H9 (cell line): ENCODE data around the gene BFSP2. TPM values are rescaled to one million over a fixed set of nuclear protein-coding genes. Genes with fewer than 3 reads are reported as not detected.

Experiments used
- DNase-seq: peaks from one replicate; pipeline ENCODE4 v3.0.0-alpha.2; 2017
- H2AFZ ChIP-seq: one replicate; pipeline ENCODE4 v1.6.1; 2013; ENCODE audit warnings: mild to moderate bottlenecking, low read length, control low read depth, moderate library complexity
- H2AK5ac ChIP-seq: 2 replicates; pipeline ENCODE4 v1.6.1; 2013; ENCODE audit warnings: low read length, control low read depth, mixed read lengths; ENCODE audit not compliant: insufficient read length
- H2BK120ac ChIP-seq: one replicate; pipeline ENCODE4 v1.6.1; 2013; ENCODE audit warnings: low read depth, mild to moderate bottlenecking, low read length, control low read depth, inconsistent platforms; ENCODE audit not compliant: poor library complexity, severe bottlenecking
- H2BK12ac ChIP-seq: 2 replicates; pipeline ENCODE4 v1.6.1; 2013; ENCODE audit warnings: low read length, control low read depth, mixed read lengths, low read depth; ENCODE audit not compliant: insufficient read length
- H2BK15ac ChIP-seq: 2 replicates; pipeline ENCODE4 v1.6.1; 2013; ENCODE audit warnings: low read depth, low read length, control low read depth
- H2BK20ac ChIP-seq: one replicate; pipeline ENCODE4 v1.6.1; 2013; ENCODE audit warnings: low read depth, mild to moderate bottlenecking, low read length, control low read depth, inconsistent platforms; ENCODE audit not compliant: poor library complexity, severe bottlenecking
- H2BK5ac ChIP-seq: 2 replicates; pipeline ENCODE4 v1.6.1; 2013; ENCODE audit warnings: low read length, control low read depth, mixed read lengths; ENCODE audit not compliant: insufficient read length
- H3K14ac ChIP-seq: 2 replicates; pipeline ENCODE4 v1.6.1; 2013; ENCODE audit warnings: low read length, control low read depth; ENCODE audit not compliant: insufficient read depth
- H3K18ac ChIP-seq: 2 replicates; pipeline ENCODE4 v1.6.1; 2013; ENCODE audit warnings: low read depth, mild to moderate bottlenecking, mixed read lengths, low read length, control low read depth; ENCODE audit not compliant: insufficient read length
- H3K23ac ChIP-seq: 2 replicates; pipeline ENCODE4 v1.6.1; 2013; ENCODE audit warnings: low read length, control low read depth, mixed read lengths, low read depth; ENCODE audit not compliant: insufficient read length
- H3K23me2 ChIP-seq: 2 replicates; pipeline ENCODE4 v1.6.1; 2013; ENCODE audit warnings: low read depth, mild to moderate bottlenecking, mixed read lengths, low read length, control low read depth; ENCODE audit not compliant: insufficient read length, poor library complexity, severe bottlenecking
- H3K27ac ChIP-seq: 2 replicates; pipeline ENCODE4 v1.5.1; 2013; ENCODE audit warnings: low read length, control low read depth, mixed read lengths, low read depth; ENCODE audit not compliant: insufficient read length
- H3K27me3 ChIP-seq: 2 replicates; pipeline ENCODE4 v1.6.1; 2013; ENCODE audit warnings: low read length, control low read depth, inconsistent platforms; ENCODE audit not compliant: insufficient read depth
- H3K4ac ChIP-seq: 2 replicates; pipeline ENCODE4 v1.6.1; 2013; ENCODE audit warnings: low read depth, mild to moderate bottlenecking, control low read depth, inconsistent platforms, low read length, moderate library complexity
- H3K4me1 ChIP-seq: 2 replicates; pipeline ENCODE4 v1.6.1; 2013; ENCODE audit warnings: low read length, control low read depth, inconsistent platforms; ENCODE audit not compliant: insufficient read depth
- H3K4me2 ChIP-seq: 2 replicates; pipeline ENCODE4 v1.6.1; 2013; ENCODE audit warnings: low read length, control low read depth, mixed read lengths; ENCODE audit not compliant: insufficient read length, insufficient read depth
- H3K56ac ChIP-seq: 2 replicates; pipeline ENCODE4 v1.6.1; 2013; ENCODE audit warnings: low read depth, mild to moderate bottlenecking, mixed read lengths, low read length, control low read depth; ENCODE audit not compliant: insufficient read length
- H3K79me1 ChIP-seq: 2 replicates; pipeline ENCODE4 v1.6.1; 2013; ENCODE audit warnings: low read depth, mild to moderate bottlenecking, moderate library complexity, low read length, control low read depth, inconsistent platforms; ENCODE audit not compliant: insufficient read depth, poor library complexity, severe bottlenecking
- H3K79me2 ChIP-seq: 2 replicates; pipeline ENCODE4 v1.6.1; 2013; ENCODE audit warnings: low read length, control low read depth, inconsistent platforms; ENCODE audit not compliant: insufficient read depth
- H3K9ac ChIP-seq: 2 replicates; pipeline ENCODE4 v1.6.1; 2013; ENCODE audit warnings: low read length, control low read depth, mixed read lengths; ENCODE audit not compliant: insufficient read length; ENCODE audit errors: extremely low read depth
- H3K9me3 ChIP-seq: one replicate; pipeline ENCODE4 v1.6.1; 2013; ENCODE audit warnings: low read depth, low read length, inconsistent platforms; ENCODE audit not compliant: control insufficient read depth
- H3T11ph ChIP-seq: one replicate; pipeline ENCODE4 v1.6.1; 2013; ENCODE audit warnings: mild to moderate bottlenecking, low read length, control low read depth, inconsistent platforms
- H4K20me1 ChIP-seq: one replicate; pipeline ENCODE4 v1.6.1; 2013; ENCODE audit not compliant: control insufficient read depth, insufficient read length, insufficient read depth
- H4K5ac ChIP-seq: 2 replicates; pipeline ENCODE4 v1.6.1; 2013; ENCODE audit warnings: low read depth, mild to moderate bottlenecking, mixed read lengths, low read length, control low read depth; ENCODE audit not compliant: insufficient read length
- H4K8ac ChIP-seq: replicated peaks from 2 replicates; pipeline ENCODE4 v1.6.1; 2013; ENCODE audit warnings: low read length, control low read depth, mixed read lengths, low read depth; ENCODE audit not compliant: insufficient read length
- H4K91ac ChIP-seq: 2 replicates; pipeline ENCODE4 v1.6.1; 2013; ENCODE audit warnings: low read depth, mild to moderate bottlenecking, moderate library complexity, mixed read lengths, low read length, control low read depth; ENCODE audit not compliant: insufficient read length
- H3K27ac Mint-ChIP-seq, 3 experiments: 2 replicates in 2 of 3; 3 replicates in 1 of 3; pipeline ENCODE4 v1.8.0; 2020 to 2021; ENCODE audit warnings: mixed read lengths in 3 of 3, mild to moderate bottlenecking in 1 of 3, moderate library complexity in 1 of 3
- H3K27me3 Mint-ChIP-seq: 2 replicates; pipeline ENCODE4 v1.8.0; 2021; ENCODE audit warnings: low read depth, mild to moderate bottlenecking, moderate library complexity, mixed read lengths
- H3K36me3 Mint-ChIP-seq, 3 experiments: 2 replicates in 2 of 3; 3 replicates in 1 of 3; pipeline ENCODE4 v1.8.0; 2020 to 2021; ENCODE audit warnings: low read depth in 3 of 3, mixed read lengths in 3 of 3; ENCODE audit not compliant: insufficient read depth in 1 of 3
- H3K4me1 Mint-ChIP-seq, 2 experiments: 2 replicates each; pipeline ENCODE4 v1.8.0; 2020; ENCODE audit warnings: mixed read lengths in 2 of 2
- H3K4me3 Mint-ChIP-seq, 2 experiments: 2 replicates in 1 of 2; 3 replicates in 1 of 2; pipeline ENCODE4 v1.8.0; 2020 to 2021; ENCODE audit warnings: mild to moderate bottlenecking in 2 of 2, mixed read lengths in 2 of 2, moderate library complexity in 1 of 2
- H3K9me3 Mint-ChIP-seq, 2 experiments: 2 replicates in 1 of 2; 3 replicates in 1 of 2; pipeline ENCODE4 v1.8.0; 2020; ENCODE audit warnings: mild to moderate bottlenecking in 2 of 2, mixed read lengths in 2 of 2, moderate library complexity in 1 of 2
- WGBS: extraction: QIAGEN DNeasy Blood & Tissue Kit; methylation state at CpG from one replicate; pipeline ENCODE4 v1.1.7; 2013; ENCODE audit warnings: missing lambda C conversion rate, low lambda C conversion rate, mixed read lengths; ENCODE audit not compliant: insufficient read length; ENCODE audit errors: extremely low coverage; 5-methylcytosine and 5-hydroxymethylcytosine counted together
- total RNA-seq: library from RNA; stranded (reverse); gene quantifications from 2 replicates; pipeline ENCODE4 v1.2.1, GENCODE V29; 2021
- TF ChIP-seq, protein P1 (sequence below): fragments of 200-600 bp; sonication (generic); conservative IDR thresholded peaks from 3 replicates; pipeline ENCODE4 v1.8.0; 2021; ENCODE audit warnings: antibody characterized with exemption, mild to moderate bottlenecking

BFSP2 gene
- total RNA-seq, 1 experiment from 2014 or later, result not detected

DNA sequence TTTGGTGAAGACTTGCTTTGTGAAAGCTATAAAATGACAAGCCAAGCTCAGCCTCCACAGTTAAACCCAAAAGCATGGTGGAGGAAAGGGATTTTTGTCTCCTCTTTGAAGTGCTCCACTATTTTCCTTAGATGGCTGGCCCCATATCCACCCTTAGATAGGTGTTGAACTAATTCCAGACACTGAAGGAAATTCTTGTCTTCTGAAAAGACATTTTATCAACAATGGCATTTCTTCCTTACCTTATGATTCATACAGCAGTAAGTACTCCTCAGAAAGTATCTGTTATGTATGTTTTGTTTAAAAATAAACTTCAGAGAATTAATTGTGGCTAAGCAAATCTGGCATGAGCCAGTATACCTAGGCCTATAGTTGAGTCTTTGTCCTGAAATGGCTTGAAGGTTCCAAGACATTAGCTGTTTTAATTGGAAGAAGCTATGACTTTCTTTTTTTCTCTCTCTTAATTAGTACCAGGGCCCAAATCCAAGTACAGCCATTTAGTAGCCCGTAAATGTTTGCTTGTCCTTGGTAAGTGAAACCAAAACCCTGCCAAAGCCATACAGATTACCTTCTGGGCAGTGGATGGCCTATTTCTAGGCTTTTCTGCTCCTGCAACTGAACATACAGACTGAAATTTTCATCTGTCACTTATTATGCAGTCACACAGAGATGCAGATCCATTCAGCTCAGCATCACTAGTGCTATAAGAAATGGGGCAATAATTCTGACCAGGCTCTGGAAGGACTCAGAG is 5.1 kb upstream of the BFSP2 start:
- Histone ChIP-seq H3K56ac (no peak overlapping the region), H2BK120ac (no peak overlapping the region), H3K27me3 (no peaks in the 10 kb centered on the region), H4K20me1 (no peaks in the 10 kb centered on the region), H3K23ac (no peak overlapping the region), H2BK5ac (no peak overlapping the region), H3K23me2 (no peaks in the 10 kb centered on the region), H3K9ac (no peak overlapping the region), H3K4me1 (no peaks in the 10 kb centered on the region), H3T11ph (no peak overlapping the region), H3K9me3 (no peaks in the 10 kb centered on the region), H3K4me2 (no peak overlapping the region), H2BK15ac (no peak overlapping the region), H3K18ac (no peak overlapping the region), H3K79me1 (no peaks in the 10 kb centered on the region), H2AK5ac (no peak overlapping the region), H2BK20ac (no peak overlapping the region), H2AFZ (no peak overlapping the region), H4K8ac (no peak overlapping the region), H3K27ac (no peak overlapping the region), H2BK12ac (no peak overlapping the region), H3K79me2 (no peaks in the 10 kb centered on the region), H3K4ac (no peak overlapping the region), H4K91ac (no peak overlapping the region), H3K14ac (no peak overlapping the region), H4K5ac (no peak overlapping the region)
- TF ChIP-seq, protein P1, sequence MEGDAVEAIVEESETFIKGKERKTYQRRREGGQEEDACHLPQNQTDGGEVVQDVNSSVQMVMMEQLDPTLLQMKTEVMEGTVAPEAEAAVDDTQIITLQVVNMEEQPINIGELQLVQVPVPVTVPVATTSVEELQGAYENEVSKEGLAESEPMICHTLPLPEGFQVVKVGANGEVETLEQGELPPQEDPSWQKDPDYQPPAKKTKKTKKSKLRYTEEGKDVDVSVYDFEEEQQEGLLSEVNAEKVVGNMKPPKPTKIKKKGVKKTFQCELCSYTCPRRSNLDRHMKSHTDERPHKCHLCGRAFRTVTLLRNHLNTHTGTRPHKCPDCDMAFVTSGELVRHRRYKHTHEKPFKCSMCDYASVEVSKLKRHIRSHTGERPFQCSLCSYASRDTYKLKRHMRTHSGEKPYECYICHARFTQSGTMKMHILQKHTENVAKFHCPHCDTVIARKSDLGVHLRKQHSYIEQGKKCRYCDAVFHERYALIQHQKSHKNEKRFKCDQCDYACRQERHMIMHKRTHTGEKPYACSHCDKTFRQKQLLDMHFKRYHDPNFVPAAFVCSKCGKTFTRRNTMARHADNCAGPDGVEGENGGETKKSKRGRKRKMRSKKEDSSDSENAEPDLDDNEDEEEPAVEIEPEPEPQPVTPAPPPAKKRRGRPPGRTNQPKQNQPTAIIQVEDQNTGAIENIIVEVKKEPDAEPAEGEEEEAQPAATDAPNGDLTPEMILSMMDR, result no peak
- Mint-ChIP-seq H3K27ac (no peak overlapping the region; a peak in 2 of 7 replicates), H3K9me3 (no peaks in the 10 kb centered on the region), H3K36me3 (peaks cover 2 to 5% (median 5%) of the 10 kb centered on the region in 3 experiments; a peak in 3 of 7 replicates), H3K4me3 (no peak overlapping the region), H3K27me3 (0 out of 2 replicates have a peak, but pooled peaks cover 2% of the 10 kb centered on the region), H3K4me1 (no peaks in the 10 kb centered on the region)
- no CpG with 5 or more reads among the region's 1 CpG for WGBS
- DNase-seq, result no peak
